ENCODE data around the gene BTBD6.
"Not testable (repeated sequence)": the region's sequence is repeated elsewhere in the genome, so short reads cannot be mapped to it uniquely, and the experiment has no call there.

Gene BTBD6

DNA sequence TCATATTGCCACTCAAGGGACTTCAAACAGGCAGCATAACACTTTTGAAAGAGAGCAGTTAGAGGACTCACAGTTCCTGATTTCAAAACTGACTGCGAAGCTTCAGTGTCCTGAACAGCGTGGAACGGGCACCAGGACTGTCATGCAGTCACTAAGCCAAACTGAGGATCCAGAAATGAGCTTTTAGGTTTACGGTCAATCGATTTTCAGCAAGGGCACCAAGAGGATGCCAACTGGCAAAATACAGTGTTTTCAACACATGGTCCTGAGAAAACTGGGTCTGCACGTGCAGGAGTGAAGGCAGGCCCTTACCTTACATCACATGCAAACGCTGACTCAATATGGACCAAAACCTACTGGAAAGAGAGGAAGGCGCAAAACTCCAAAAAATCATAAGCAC, 36.8 kb downstream of the BTBD6 start:
- Histone ChIP-seq H3K4me3 (replicated peaks; ENCODE audit: low read depth, low read length) (no peak overlapping the region), H3K27me3 (replicated peaks; ENCODE audit: control insufficient read depth, insufficient read depth, low read length) (no peaks in the 10 kb centered on the region), H3K36me3 (ENCODE audit: control insufficient read depth, insufficient read depth, low read length) (peaks cover 1% of the 10 kb centered on the region)
- TF ChIP-seq, protein P1, sequence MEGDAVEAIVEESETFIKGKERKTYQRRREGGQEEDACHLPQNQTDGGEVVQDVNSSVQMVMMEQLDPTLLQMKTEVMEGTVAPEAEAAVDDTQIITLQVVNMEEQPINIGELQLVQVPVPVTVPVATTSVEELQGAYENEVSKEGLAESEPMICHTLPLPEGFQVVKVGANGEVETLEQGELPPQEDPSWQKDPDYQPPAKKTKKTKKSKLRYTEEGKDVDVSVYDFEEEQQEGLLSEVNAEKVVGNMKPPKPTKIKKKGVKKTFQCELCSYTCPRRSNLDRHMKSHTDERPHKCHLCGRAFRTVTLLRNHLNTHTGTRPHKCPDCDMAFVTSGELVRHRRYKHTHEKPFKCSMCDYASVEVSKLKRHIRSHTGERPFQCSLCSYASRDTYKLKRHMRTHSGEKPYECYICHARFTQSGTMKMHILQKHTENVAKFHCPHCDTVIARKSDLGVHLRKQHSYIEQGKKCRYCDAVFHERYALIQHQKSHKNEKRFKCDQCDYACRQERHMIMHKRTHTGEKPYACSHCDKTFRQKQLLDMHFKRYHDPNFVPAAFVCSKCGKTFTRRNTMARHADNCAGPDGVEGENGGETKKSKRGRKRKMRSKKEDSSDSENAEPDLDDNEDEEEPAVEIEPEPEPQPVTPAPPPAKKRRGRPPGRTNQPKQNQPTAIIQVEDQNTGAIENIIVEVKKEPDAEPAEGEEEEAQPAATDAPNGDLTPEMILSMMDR (IDR thresholded peaks at IDR 0.05; ENCODE audit: insufficient read depth, low read length, poor library complexity, severe bottlenecking): no peak
- no peak for DNase-seq (ENCODE audit: extremely low read depth, insufficient read length)

DNA sequence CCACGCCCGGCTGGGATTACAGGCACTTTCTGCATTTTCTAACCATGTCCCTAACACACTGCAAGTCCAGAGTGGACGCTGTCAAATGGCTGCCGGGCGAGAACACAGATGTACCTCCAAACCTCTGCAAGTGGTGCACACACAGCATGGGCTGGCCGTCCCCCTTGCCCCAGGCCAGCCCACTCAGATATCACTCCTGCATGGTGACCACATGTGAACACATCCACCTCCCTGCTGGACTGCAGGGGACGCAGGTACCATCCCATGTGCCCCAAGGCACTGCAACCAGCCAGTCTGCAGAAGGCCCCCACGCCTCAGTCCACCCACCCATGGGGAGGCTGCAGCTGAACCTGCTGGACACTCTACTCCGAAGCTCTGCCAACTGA, 38.4 kb downstream of the BTBD6 start:
- H3K27me3 ChIP-seq (replicated peaks; ENCODE audit: control insufficient read depth, insufficient read depth, low read length): no peaks in the 10 kb centered on the region
- H3K36me3 ChIP-seq (ENCODE audit: control insufficient read depth, insufficient read depth, low read length): no peaks in the 10 kb centered on the region; the same call in 1 of the 2 replicates
- no peak overlapping the region for H3K4me3 ChIP-seq (replicated peaks; ENCODE audit: low read depth, low read length)
- no peak for DNase-seq (ENCODE audit: extremely low read depth, insufficient read length)
- TF ChIP-seq, protein P1 (IDR thresholded peaks at IDR 0.05; ENCODE audit: insufficient read depth, low read length, poor library complexity, severe bottlenecking): no peak

DNA sequence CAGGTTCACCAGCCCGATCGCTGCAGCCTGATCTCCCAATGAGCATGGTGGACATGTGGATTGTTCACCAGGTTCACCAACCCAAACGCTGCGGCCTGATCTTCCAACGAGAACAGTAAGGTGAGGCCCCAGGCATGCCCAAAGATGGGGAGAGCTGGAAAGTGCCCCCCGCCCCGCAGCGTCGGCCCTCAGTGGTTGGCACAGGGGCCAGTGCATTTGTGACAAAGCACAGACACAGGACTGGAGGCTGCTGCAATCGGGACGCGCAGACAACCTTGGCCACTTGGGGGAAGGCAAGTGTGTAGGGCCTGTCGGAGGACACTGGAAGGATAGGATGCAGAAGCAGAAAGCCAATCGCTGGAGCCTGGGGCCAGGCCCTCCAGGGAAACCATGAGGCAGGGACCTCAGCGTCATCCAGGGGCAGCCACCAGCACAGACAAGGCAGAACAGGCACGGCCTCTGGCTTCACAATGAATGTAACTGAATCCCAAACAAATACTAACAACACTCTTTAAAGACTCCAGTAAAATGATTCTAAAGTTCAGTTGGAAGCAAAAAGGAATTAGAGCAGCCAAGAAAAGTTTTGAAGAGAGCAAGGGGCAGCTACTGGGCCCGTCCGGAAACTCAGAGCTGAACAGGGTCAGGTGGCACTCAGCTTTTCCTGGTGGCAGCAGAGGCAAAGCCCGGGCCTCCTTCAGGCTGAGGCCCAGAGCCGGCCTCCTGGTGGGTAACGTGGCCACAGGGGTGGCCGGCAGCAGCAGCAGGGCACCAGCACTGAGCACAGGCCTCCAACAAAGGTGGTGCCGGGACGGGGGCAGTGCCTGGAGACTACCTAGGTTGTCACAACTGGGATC, 39.1 kb downstream of the BTBD6 start:
- Histone ChIP-seq H3K4me3 (replicated peaks; ENCODE audit: low read depth, low read length) (no peak overlapping the region), H3K27me3 (replicated peaks; ENCODE audit: control insufficient read depth, insufficient read depth, low read length) (no peaks in the 10 kb centered on the region)

DNA sequence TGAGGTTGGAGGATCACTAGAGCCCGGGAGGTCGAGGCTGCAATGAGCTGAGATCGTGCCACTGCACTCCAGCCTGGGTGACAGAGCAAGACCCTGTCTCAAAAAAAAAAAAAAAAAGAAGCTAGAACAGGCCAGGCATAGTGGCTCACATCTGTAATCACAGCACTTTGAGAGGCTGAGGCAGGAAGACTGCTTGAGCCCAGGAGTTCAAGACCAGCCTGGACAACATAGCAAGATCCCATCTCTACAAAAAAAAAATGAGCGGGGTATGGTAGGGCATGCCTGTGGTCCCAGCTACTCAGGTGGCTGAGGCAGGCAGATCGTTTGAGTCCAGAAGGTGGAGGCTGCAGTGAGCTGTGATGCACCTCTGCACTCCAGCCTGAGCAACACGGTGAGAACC, 40.6 kb downstream of the BTBD6 start:
- H3K36me3 ChIP-seq (ENCODE audit: control insufficient read depth, insufficient read depth, low read length); H3K27me3 ChIP-seq (replicated peaks; ENCODE audit: control insufficient read depth, insufficient read depth, low read length); H3K4me3 ChIP-seq (replicated peaks; ENCODE audit: low read depth, low read length); DNase-seq (ENCODE audit: extremely low read depth, insufficient read length): not testable (repeated sequence)

More for the DNA sequence above, 39.1 kb downstream of the BTBD6 start:
- DNase-seq (ENCODE audit: extremely low read depth, insufficient read length): no peak
- TF ChIP-seq, protein P1 (IDR thresholded peaks at IDR 0.05; ENCODE audit: insufficient read depth, low read length, poor library complexity, severe bottlenecking): no peak
- no peaks in the 10 kb centered on the region; the same call in 1 of the 2 replicates for H3K36me3 ChIP-seq (ENCODE audit: control insufficient read depth, insufficient read depth, low read length)

DNA sequence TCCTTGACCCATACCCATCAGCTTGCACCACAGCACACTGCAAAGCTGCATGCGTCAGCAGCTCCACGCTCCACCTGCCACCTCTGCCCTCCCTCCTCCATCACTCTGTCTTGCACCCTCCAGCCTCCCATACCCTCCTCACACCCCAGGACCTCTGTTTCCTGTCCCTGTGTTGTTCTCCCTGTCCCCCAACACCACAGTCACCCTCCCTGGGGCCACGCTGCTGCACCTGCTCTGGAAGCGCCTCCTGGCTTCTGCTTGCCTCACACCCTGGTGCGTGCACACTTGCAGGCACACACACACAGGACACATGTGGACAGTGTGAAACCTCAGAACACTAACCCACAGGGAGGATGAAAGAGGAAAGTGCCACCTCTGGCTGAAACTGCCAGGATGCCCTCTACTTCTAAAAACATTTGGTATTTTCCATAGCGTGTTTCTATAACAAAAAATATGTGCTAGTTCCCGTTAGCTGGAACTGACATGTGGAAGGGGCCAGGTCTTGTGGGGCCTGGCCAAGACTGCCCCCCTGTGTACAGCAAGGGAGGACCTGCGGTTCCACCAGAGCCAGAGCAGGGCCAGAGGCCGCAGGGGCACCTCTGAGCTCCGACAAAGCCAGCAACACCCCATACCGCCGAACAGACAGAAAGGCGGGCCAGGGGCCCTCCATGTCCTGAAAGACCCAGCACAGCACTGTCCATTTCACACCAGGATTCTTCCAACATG, 42.5 kb downstream of the BTBD6 start:
- H3K36me3 ChIP-seq (ENCODE audit: control insufficient read depth, insufficient read depth, low read length): no peaks in the 10 kb centered on the region
- TF ChIP-seq, protein P1 (IDR thresholded peaks at IDR 0.05; ENCODE audit: insufficient read depth, low read length, poor library complexity, severe bottlenecking): no peak
- no peak for DNase-seq (ENCODE audit: extremely low read depth, insufficient read length)

More for the DNA sequence above, 42.5 kb downstream of the BTBD6 start:
- H3K4me3 ChIP-seq (replicated peaks; ENCODE audit: low read depth, low read length): no peak overlapping the region
- no peaks in the 10 kb centered on the region for H3K27me3 ChIP-seq (replicated peaks; ENCODE audit: control insufficient read depth, insufficient read depth, low read length)

All from GM06990 (cell line).